Activated T-helper 2 cell treated with anti-CD3 and anti-CD28 coated beads, Interferon-gamma antibody, Interleukin-2, Interleukin-4, amounts not matched to agents 10 μg/mL and 5 μg/mL and 100 μg/mL, durations not matched to agents 14 hours and 24 hours and 36 hours (primary cell): ENCODE results near the gene SMARCA2. TPM values are rescaled to one million over a fixed set of nuclear protein-coding genes. Genes with fewer than 3 reads are reported as not detected.
A peak's percentile ranks its signal among the peaks of the same experiment; 100 is the strongest.

Experiments used
- DNase-seq: peaks from one replicate; pipeline ENCODE4 v3.0.0; 2021; ENCODE audit warnings: low spot score
- H3K27ac Mint-ChIP-seq: one replicate; pipeline ENCODE4 v1.8.0; 2021; ENCODE audit warnings: mixed read lengths
- H3K27me3 Mint-ChIP-seq: one replicate; pipeline ENCODE4 v1.8.0; 2021; ENCODE audit warnings: low read depth, mixed read lengths
- H3K36me3 Mint-ChIP-seq: one replicate; pipeline ENCODE4 v1.8.0; 2021; ENCODE audit warnings: low read depth, mixed read lengths
- H3K4me1 Mint-ChIP-seq: one replicate; pipeline ENCODE4 v1.8.0; 2021; ENCODE audit warnings: low read depth, mixed read lengths
- H3K4me3 Mint-ChIP-seq: one replicate; pipeline ENCODE4 v1.8.0; 2021; ENCODE audit warnings: low read depth, mild to moderate bottlenecking, moderate library complexity, mixed read lengths
- H3K9me3 Mint-ChIP-seq: one replicate; pipeline ENCODE4 v1.8.0; 2021; ENCODE audit warnings: mixed read lengths
- intact Hi-C: fragments of 100-400 bp; cut with micrococcal nuclease; formaldehyde crosslinking; loops from one replicate; pipeline ENCODE4 v1.15.1; 2023
- total RNA-seq: library from RNA; stranded (reverse); gene quantifications from 2 replicates; pipeline ENCODE4 v1.2.3, GENCODE V29; 2022

SMARCA2 gene
- total RNA-seq, 1 donor from 2014 or later = 84.5 TPM

DNA sequence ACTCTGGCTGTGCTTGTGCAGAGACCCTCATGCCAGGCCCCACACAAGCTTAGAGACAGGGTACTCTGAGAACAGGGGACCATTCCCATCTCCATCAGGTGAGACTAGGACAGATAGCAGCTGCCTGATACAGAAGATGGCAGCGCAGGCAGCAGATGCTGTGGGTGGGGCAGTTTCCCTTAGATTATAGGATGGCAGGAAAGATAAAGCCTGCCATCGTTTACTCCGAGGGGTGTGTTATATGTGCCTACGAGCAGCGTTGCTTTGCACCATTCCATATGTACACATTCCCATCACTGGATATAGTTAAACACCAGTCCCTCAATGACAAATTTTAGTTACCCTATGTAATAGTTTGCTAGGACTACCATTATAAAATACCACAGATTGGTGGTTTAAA, 135.2 kb downstream of the SMARCA2 start:
- Mint-ChIP-seq H3K36me3 (peaks cover 42% of the 10 kb centered on the region), H3K27me3 (no peaks in the 10 kb centered on the region), H3K27ac (no peak overlapping the region), H3K9me3 (peaks cover 4% of the 10 kb centered on the region), H3K4me1 (peaks cover 5% of the 10 kb centered on the region), H3K4me3 (no peak overlapping the region)
- intact Hi-C loops = no loop called here
- no peak for DNase-seq

- Mint-ChIP-seq H3K36me3 (peaks cover 38% of the 10 kb centered on the region), H3K27ac (no peak overlapping the region), H3K27me3 (no peaks in the 10 kb centered on the region), H3K4me1 (peaks cover 8% of the 10 kb centered on the region), H3K9me3 (peaks cover 4% of the 10 kb centered on the region), H3K4me3 (no peak overlapping the region)
- intact Hi-C loops = no loop called here
- no peak for DNase-seq
These were observed 136.0 kb downstream of the SMARCA2 start for GRCh38 chr9:2151171-2151570.

GRCh38 chr9:2152966-2153629, 138.0 kb downstream of the SMARCA2 start:
- H3K36me3 Mint-ChIP-seq = peaks cover 26% of the 10 kb centered on the region
- H3K27ac Mint-ChIP-seq = peak overlapping the region; percentile 29
- H3K4me1 Mint-ChIP-seq = peaks cover 21% of the 10 kb centered on the region
- no peaks in the 10 kb centered on the region for H3K27me3 Mint-ChIP-seq
- intact Hi-C loops = no loop called here
- peaks cover 4% of the 10 kb centered on the region for H3K9me3 Mint-ChIP-seq
- DNase-seq = no peak
- no peak overlapping the region for H3K4me3 Mint-ChIP-seq

DNA sequence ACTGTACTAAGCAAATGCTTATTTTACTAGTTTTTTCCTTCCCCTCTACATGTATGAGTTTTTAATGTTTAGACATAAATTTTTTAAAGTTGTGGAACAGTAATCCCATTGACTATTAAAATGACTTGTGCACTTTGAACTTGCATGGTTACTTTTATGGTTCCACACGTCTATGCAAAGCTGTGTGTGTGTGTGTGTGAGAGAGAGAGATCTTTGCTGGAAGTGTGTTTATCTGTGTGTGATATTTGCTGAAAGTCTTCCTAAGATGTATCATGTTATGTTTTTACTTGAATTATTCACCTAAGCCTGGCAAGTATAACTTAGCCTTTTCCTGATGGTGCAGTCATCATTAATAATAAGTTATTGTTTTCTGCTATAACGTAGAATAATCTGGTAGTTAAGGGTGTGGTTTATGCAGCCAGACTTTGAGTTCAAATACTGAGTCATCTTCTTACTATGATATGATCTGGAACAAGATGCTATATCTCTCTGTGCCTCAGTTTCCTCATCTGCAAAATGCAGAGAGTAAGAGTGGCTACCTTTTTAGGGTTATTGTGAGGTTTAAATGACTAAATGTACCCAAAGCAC, 138.6 kb downstream of the SMARCA2 start:
- peaks cover 27% of the 10 kb centered on the region for H3K4me1 Mint-ChIP-seq
- H3K27ac Mint-ChIP-seq = no peak overlapping the region
- no peak overlapping the region for H3K4me3 Mint-ChIP-seq
- intact Hi-C loops = no loop called here
- peaks cover 22% of the 10 kb centered on the region for H3K36me3 Mint-ChIP-seq
- peaks cover 3% of the 10 kb centered on the region for H3K9me3 Mint-ChIP-seq
- no peak for DNase-seq
- H3K27me3 Mint-ChIP-seq = no peaks in the 10 kb centered on the region

DNA sequence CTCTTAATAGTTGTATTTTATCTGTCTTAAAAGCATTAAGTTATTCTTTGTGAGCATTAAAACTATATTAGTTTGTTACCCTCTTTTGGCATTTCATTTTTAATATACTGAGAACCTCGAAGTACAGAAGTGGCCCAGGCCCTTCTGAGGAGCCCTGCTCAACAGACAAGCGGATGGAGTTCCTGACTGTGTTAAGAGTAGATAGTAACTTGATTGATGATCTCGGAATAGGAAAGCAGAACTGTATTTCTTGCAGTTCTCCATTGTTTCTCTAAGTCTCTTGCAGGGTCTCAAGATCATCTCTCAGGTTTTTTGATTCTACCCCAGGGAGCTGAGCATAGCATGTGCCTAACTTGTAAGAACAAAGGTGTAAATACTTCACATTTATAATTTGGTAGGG, 139.6 kb downstream of the SMARCA2 start:
- H3K36me3 Mint-ChIP-seq = peaks cover 18% of the 10 kb centered on the region
- H3K4me1 Mint-ChIP-seq = peaks cover 34% of the 10 kb centered on the region
- H3K27me3 Mint-ChIP-seq = no peaks in the 10 kb centered on the region
- no peak overlapping the region for H3K4me3 Mint-ChIP-seq
- intact Hi-C loops = loop anchor here (5.0 kb wide), 2 partner anchors 137 to 688 kb away; partner anchors contain the start of genes PUM3 and SMARCA2
- H3K9me3 Mint-ChIP-seq = no peaks in the 10 kb centered on the region
- no peak overlapping the region for H3K27ac Mint-ChIP-seq
- no peak for DNase-seq

DNA sequence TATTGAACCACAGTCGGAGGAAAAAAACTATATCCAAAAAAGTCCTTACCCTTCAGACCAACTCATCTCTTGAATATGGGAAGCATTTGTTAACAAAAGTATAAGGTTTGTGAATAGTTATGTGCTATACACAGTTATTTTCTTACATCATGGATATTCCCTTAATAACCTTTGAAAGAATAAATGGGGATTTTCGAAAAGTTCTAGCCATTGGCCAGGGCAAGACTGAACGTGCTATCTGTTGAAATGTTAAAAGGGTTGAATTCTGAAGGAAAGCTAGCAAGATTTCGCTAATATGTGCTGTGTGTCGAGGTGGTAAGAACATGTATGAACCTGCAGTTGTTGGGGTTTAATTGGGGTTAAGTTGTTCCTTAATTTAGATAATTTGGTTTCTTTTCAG, 140.8 kb downstream of the SMARCA2 start:
- H3K27ac Mint-ChIP-seq = no peak overlapping the region
- no peaks in the 10 kb centered on the region for H3K27me3 Mint-ChIP-seq
- intact Hi-C loops = loop anchor here (5.0 kb wide), 2 partner anchors 139 to 686 kb away; partner anchors contain the start of genes PUM3 and SMARCA2
- DNase-seq = no peak
- no peak overlapping the region for H3K4me3 Mint-ChIP-seq
- peaks cover 42% of the 10 kb centered on the region for H3K4me1 Mint-ChIP-seq
- H3K9me3 Mint-ChIP-seq = no peaks in the 10 kb centered on the region
- H3K36me3 Mint-ChIP-seq = peaks cover 14% of the 10 kb centered on the region

- intact Hi-C loops = loop anchor here (1.0 to 5.0 kb wide), 4 partner anchors 31 to 685 kb away; partner anchors contain the start of genes PUM3 and SMARCA2
- peaks cover 40% of the 10 kb centered on the region for H3K4me1 Mint-ChIP-seq
These were observed 142.3 kb downstream of the SMARCA2 start for GRCh38 chr9:2157277-2158110.

DNA sequence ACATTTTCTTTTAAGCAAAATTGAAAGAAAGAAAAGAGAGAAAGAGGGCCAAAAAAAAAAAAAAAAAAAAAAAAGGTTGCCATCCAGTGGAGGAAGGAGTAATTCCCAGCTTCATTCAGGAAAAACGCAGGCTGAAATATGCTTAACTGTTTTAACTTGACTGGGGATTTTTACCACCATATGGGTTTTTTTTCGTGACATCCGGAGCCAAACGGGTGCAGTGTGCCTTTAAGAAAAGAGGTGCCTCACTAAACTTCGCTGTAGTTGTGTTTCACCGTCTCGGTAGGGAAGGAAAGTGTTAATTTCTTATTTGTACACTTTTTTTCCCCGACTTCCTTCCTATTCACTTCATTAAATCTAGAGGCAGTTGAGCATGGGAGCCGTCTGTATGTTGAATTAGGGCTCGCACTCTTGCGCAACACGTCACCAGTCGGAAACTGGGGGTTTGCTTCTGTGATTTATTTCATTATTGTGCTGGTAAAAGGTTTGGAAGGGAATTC, 143.0 kb downstream of the SMARCA2 start:
- Mint-ChIP-seq H3K4me3 (peak overlapping the region; percentile 94), H3K4me1 (peaks cover 43% of the 10 kb centered on the region), H3K36me3 (peaks cover 21% of the 10 kb centered on the region), H3K27ac (peak overlapping the region; percentile 98), H3K27me3 (no peaks in the 10 kb centered on the region), H3K9me3 (no peaks in the 10 kb centered on the region)
- peak; percentile 25 for DNase-seq
- intact Hi-C loops = loop anchor here (1.0 to 5.0 kb wide), 4 partner anchors 31 to 684 kb away; partner anchors contain the start of genes PUM3 and SMARCA2

More at GRCh38 chr9:2157277-2158110, 142.3 kb downstream of the SMARCA2 start:
- peaks cover 17% of the 10 kb centered on the region for H3K36me3 Mint-ChIP-seq
- peak; percentile 10 for DNase-seq
- H3K4me3 Mint-ChIP-seq = peak overlapping the region; percentile 94
- H3K9me3 Mint-ChIP-seq = no peaks in the 10 kb centered on the region
- H3K27ac Mint-ChIP-seq = peak overlapping the region; percentile 98
- H3K27me3 Mint-ChIP-seq = no peaks in the 10 kb centered on the region

DNA sequence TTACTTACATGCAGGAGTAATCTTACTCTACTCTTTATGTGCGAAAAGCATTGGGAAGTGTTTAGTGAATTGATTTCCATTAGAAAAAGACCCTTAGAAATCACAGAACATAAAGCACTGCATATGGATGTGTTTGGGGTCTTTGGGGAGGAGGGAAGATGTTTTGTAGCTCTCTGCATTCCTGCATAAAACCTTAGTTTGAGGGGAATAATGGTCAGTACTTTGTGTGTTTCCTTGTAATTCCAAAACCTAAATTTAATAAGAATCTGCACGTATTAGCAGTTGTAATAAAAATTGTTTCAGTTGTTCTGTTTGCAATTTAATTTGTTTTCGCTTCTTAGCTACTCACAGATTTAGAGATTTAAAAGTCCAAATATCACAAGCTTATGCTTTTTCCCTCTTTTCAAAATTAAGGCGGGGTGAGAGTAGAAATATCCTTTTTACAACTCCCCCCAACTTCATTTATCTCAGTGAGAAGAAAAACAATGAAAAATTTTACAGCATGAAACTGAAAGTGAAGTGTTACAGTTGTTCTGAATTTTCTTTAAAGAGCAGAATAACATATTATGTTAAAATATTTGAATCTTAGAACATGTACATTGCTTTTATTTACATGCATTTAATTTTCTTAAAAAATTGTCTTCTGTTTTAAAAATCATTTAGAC, 143.8 kb downstream of the SMARCA2 start:
- peak overlapping the region; percentile 94 for H3K4me3 Mint-ChIP-seq
- H3K27me3 Mint-ChIP-seq = no peaks in the 10 kb centered on the region
- peaks cover 45% of the 10 kb centered on the region for H3K4me1 Mint-ChIP-seq
- intact Hi-C loops = loop anchor here (1.0 to 5.0 kb wide), 4 partner anchors 32 to 683 kb away; partner anchors contain the start of genes PUM3 and SMARCA2
- no peak for DNase-seq
- peak overlapping the region; percentile 52 for H3K27ac Mint-ChIP-seq
- peaks cover 21% of the 10 kb centered on the region for H3K36me3 Mint-ChIP-seq
- no peaks in the 10 kb centered on the region for H3K9me3 Mint-ChIP-seq

- intact Hi-C loops = loop anchor here (2.0 to 5.0 kb wide), 3 partner anchors 33 to 683 kb away; partner anchors contain the start of genes PUM3 and SMARCA2
- Mint-ChIP-seq H3K4me1 (peaks cover 53% of the 10 kb centered on the region), H3K4me3 (peak overlapping the region; percentile 56), H3K27me3 (no peaks in the 10 kb centered on the region), H3K27ac (no peak overlapping the region), H3K9me3 (no peaks in the 10 kb centered on the region), H3K36me3 (peaks cover 30% of the 10 kb centered on the region)
- no peak for DNase-seq
These were observed 144.6 kb downstream of the SMARCA2 start for GRCh38 chr9:2159521-2160454.

- Mint-ChIP-seq H3K4me1 (peaks cover 49% of the 10 kb centered on the region), H3K9me3 (no peaks in the 10 kb centered on the region), H3K36me3 (peaks cover 36% of the 10 kb centered on the region), H3K27me3 (no peaks in the 10 kb centered on the region), H3K4me3 (no peak overlapping the region), H3K27ac (no peak overlapping the region)
- intact Hi-C loops = no loop called here
- DNase-seq = no peak
These were observed 146.5 kb downstream of the SMARCA2 start for GRCh38 chr9:2161661-2162060.
